ENCODE data around the gene C1GALT1C1L.
"Not testable (repeated sequence)": the region's sequence is repeated elsewhere in the genome, so short reads cannot be mapped to it uniquely, and the experiment has no call there.

The C1GALT1C1L gene

DNA sequence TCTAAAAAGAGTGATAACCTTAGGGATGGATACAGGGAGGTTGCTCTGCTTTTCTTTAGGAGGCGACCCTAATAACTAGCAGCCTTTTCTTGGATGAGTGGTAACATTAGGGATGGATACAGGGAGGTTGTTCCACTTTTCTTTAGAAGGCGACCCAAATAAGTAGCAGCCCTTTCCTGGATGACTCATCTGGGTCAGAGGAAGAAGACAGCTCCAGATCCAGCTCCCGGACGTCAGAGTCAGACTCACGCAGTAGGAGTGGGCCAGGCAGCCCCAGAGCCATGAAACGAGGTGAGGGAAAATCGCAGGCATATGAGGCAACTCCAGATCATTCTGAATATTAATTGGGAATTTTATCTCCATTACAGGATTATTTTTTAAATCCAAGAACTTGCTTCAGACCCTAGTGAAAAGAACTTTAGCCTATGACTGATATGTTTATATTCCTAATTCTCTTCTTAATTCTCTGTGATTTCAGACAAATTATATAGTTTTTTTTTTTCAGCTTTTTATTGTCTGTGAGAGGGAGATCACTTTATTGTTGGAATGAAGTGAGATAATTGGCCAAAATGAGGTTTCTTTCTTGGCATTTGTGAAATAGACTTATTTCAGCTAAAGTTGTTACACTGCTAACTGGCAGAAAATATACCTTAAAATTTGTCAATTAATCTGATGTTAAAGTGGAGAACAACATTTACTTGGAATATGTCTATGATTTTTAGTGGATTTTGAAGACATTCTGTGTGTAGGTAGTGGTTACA is 31.2 kb upstream of the C1GALT1C1L start:
- Histone ChIP-seq H3K4me1 (ENCODE audit: control insufficient read depth in 1 of 2, insufficient read depth in 2 of 2, low read length in 2 of 2) (no peaks in the 10 kb centered on the region), H3K4me3 (ENCODE audit: low read depth in 1 of 2, low read length in 2 of 2) (no peak overlapping the region), H3K9me3 (ENCODE audit: control insufficient read depth in 1 of 2, low read length in 2 of 2) (no peaks in the 10 kb centered on the region), H3K36me3 (ENCODE audit: control insufficient read depth in 1 of 2, insufficient read depth in 2 of 2, low read length in 2 of 2) (no peaks in the 10 kb centered on the region), H3K27me3 (ENCODE audit: low read depth, low read length) (no peaks in the 10 kb centered on the region), H3K27ac (ENCODE audit: low read length) (no peak overlapping the region)

DNA sequence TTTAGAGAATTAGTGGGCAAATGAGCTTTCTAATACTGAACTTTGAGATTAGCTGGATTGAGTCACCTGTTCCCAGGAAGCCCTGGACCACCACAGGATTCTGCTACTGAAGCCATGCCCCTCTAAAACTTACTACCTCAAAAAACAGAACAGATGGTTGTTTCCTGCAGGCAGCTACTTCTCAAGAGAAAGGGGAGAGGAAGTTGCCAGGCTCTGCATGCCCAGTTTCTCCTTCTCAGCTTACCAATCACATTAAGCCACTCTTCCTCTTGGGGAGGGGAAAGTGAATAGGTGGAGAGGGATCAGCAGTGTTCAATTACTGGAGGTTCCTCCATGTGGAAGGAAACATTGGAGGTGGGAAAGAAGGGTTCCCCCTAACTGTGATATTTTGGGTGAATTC is 24.9 kb upstream of the C1GALT1C1L start:
- H3K9me3 ChIP-seq (ENCODE audit: control insufficient read depth in 1 of 2, low read length in 2 of 2): no peaks in the 10 kb centered on the region
- H3K4me1 ChIP-seq (ENCODE audit: control insufficient read depth in 1 of 2, insufficient read depth in 2 of 2, low read length in 2 of 2): no peaks in the 10 kb centered on the region
- H3K4me3 ChIP-seq (ENCODE audit: low read depth in 1 of 2, low read length in 2 of 2): no peak overlapping the region
- no peaks in the 10 kb centered on the region for H3K27me3 ChIP-seq (ENCODE audit: low read depth, low read length)
- no peaks in the 10 kb centered on the region for H3K36me3 ChIP-seq (ENCODE audit: control insufficient read depth in 1 of 2, insufficient read depth in 2 of 2, low read length in 2 of 2)
- no peak overlapping the region for H3K27ac ChIP-seq (ENCODE audit: low read length)

DNA sequence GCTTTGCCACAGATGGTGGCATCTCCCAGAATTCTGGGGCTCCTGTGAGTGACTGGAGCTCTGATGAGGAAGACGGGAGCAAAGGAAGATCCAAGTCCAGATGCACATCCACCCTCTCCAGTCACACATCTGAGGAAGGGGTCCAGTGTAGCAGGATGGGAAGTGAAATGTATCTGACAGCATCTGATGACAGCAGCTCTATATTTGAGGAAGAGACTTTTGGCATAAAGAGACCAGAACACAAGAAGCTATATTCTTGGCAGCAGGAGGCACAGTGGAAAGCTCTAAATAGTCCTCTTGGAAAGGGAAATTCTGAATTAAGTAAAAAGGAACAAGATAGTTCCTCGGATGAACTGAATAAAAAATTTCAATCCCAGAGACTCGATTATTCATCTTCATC is 23.5 kb upstream of the C1GALT1C1L start:
- Histone ChIP-seq H3K36me3 (ENCODE audit: control insufficient read depth in 1 of 2, insufficient read depth in 2 of 2, low read length in 2 of 2) (no peaks in the 10 kb centered on the region), H3K4me1 (ENCODE audit: control insufficient read depth in 1 of 2, insufficient read depth in 2 of 2, low read length in 2 of 2) (no peaks in the 10 kb centered on the region), H3K27me3 (ENCODE audit: low read depth, low read length) (no peaks in the 10 kb centered on the region), H3K4me3 (ENCODE audit: low read depth in 1 of 2, low read length in 2 of 2) (no peak overlapping the region), H3K9me3 (ENCODE audit: control insufficient read depth in 1 of 2, low read length in 2 of 2) (no peaks in the 10 kb centered on the region), H3K27ac (ENCODE audit: low read length) (no peak overlapping the region)

DNA sequence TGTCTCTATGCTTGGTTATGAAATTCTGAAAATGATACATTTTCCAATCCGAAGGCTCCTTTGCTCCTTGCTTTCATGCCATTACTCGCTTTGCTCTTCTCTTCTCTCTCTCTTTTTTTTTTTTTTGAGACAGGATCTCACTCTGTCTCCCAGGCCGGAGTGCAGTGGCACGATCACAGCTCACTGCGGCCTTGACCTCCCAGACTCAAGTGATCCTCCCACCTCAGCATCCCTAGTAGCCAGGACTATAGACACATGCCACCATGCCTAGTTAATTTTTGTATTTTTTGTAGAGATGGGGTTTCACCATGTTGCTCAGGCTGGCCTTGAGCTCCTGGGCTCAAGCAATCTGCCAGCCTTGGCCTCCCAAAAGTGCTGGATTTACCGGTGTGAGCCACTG is 21.9 kb upstream of the C1GALT1C1L start:
- H3K27me3 ChIP-seq (ENCODE audit: low read depth, low read length); H3K27ac ChIP-seq (ENCODE audit: low read length); H3K4me1 ChIP-seq (ENCODE audit: control insufficient read depth in 1 of 2, insufficient read depth in 2 of 2, low read length in 2 of 2); H3K4me3 ChIP-seq (ENCODE audit: low read depth in 1 of 2, low read length in 2 of 2); H3K9me3 ChIP-seq (ENCODE audit: control insufficient read depth in 1 of 2, low read length in 2 of 2); H3K36me3 ChIP-seq (ENCODE audit: control insufficient read depth in 1 of 2, insufficient read depth in 2 of 2, low read length in 2 of 2): not testable (repeated sequence)

DNA sequence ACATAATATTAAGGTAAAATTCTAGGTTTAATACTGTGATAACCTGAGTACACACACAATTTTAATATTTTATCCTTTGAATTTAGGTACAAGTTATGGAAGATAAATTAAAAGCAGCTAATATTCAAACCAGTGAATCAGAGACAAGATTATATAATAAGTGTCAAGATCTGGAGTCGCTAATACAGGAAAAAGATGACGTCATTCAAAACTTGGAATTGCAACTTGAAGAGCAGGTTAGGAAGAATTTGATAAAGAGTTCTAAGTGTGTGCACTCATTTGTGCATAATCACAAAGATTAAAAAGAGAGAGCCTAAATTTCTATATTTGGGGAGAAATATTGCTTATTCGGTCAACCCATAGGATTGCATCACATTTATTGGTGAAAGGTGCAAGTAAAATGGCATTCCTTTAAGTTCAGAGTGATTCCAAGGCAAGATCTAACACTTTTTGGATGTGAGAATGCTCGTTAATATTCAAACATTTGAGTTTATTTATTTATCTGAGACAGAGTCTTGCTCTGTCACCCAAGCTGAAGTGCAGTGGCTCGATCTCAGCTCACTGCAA is 16.3 kb upstream of the C1GALT1C1L start:
- Histone ChIP-seq H3K36me3 (ENCODE audit: control insufficient read depth in 1 of 2, insufficient read depth in 2 of 2, low read length in 2 of 2) (peaks cover 0 to 2% of the 10 kb centered on the region in 2 donors), H3K9me3 (ENCODE audit: control insufficient read depth in 1 of 2, low read length in 2 of 2) (no peaks in the 10 kb centered on the region), H3K27me3 (ENCODE audit: low read depth, low read length) (no peaks in the 10 kb centered on the region), H3K27ac (ENCODE audit: low read length) (no peak overlapping the region), H3K4me1 (ENCODE audit: control insufficient read depth in 1 of 2, insufficient read depth in 2 of 2, low read length in 2 of 2) (no peaks in the 10 kb centered on the region), H3K4me3 (ENCODE audit: low read depth in 1 of 2, low read length in 2 of 2) (no peak overlapping the region)

DNA sequence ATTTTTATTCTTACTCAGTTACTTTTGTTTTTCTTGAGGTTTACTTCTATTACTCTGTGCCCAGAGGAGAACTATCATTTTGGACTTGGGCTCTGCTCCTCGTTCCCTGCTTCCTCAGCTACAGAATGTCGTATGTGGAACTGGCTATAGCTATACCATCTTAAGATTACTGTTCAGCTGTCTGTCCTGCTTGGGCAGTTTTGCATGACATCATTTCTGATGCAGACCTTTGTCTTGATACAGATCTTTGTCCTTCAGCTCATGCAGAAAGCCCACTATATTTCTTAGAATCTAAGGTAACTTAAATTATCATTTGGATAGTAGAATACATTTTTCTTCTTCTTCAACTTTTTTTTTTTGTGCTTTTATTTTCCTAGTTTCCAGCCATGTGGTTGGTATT is 13.8 kb upstream of the C1GALT1C1L start:
- Histone ChIP-seq H3K27ac (ENCODE audit: low read length) (no peak overlapping the region), H3K9me3 (ENCODE audit: control insufficient read depth in 1 of 2, low read length in 2 of 2) (no peaks in the 10 kb centered on the region), H3K27me3 (ENCODE audit: low read depth, low read length) (no peaks in the 10 kb centered on the region), H3K36me3 (ENCODE audit: control insufficient read depth in 1 of 2, insufficient read depth in 2 of 2, low read length in 2 of 2) (peaks cover 0 to 2% of the 10 kb centered on the region in 2 donors), H3K4me3 (ENCODE audit: low read depth in 1 of 2, low read length in 2 of 2) (no peak overlapping the region), H3K4me1 (ENCODE audit: control insufficient read depth in 1 of 2, insufficient read depth in 2 of 2, low read length in 2 of 2) (no peaks in the 10 kb centered on the region)

DNA sequence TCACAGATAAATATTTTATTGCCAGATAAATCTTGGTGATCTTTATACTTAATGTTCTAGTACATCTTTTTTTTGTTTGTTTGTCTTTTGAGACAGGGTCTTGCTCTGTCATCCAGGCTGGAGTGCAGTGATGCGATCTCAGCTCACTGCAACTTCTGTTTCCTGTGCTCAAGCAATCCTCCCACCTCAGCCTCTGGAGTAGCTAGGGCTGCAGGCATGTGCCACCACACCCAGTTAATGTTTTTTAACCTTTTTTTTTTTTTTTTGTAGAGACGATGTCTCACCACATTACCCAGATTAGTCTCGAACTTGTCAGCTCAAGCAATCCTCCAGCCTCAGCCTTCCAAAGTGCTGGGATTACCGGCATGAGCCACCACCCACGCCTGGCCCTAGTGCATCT is 9.1 kb upstream of the C1GALT1C1L start:
- H3K4me3 ChIP-seq (ENCODE audit: low read depth in 1 of 2, low read length in 2 of 2): no peak overlapping the region
- no peak overlapping the region for H3K27ac ChIP-seq (ENCODE audit: low read length)
- H3K4me1 ChIP-seq (ENCODE audit: control insufficient read depth in 1 of 2, insufficient read depth in 2 of 2, low read length in 2 of 2): no peaks in the 10 kb centered on the region
- H3K36me3 ChIP-seq (ENCODE audit: control insufficient read depth in 1 of 2, insufficient read depth in 2 of 2, low read length in 2 of 2): no peaks in the 10 kb centered on the region
- H3K9me3 ChIP-seq (ENCODE audit: control insufficient read depth in 1 of 2, low read length in 2 of 2): no peaks in the 10 kb centered on the region
- H3K27me3 ChIP-seq (ENCODE audit: low read depth, low read length): no peaks in the 10 kb centered on the region

DNA sequence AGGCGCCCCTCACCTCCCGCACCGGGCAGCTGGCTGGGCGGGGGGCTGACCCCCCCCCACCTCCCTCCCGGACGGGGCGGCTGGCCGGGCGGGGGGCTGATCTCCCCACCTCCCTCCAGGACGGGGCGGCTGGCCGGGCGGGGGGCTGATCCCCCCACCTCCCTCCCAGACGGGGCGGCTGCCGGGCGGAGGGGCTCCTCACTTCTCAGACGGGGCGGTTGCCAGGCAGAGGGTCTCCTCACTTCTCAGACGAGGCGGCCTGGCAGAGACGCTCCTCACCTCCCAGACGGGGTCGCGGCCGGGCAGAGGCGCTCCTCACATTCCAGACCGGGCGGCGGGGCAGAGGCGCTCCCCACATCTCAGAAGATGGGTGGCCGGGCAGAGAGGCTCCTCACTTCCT is 1.6 kb upstream of the C1GALT1C1L start:
- not testable (repeated sequence) for H3K4me1 ChIP-seq (ENCODE audit: control insufficient read depth in 1 of 2, insufficient read depth in 2 of 2, low read length in 2 of 2); H3K27ac ChIP-seq (ENCODE audit: low read length); H3K27me3 ChIP-seq (ENCODE audit: low read depth, low read length); H3K9me3 ChIP-seq (ENCODE audit: control insufficient read depth in 1 of 2, low read length in 2 of 2); H3K36me3 ChIP-seq (ENCODE audit: control insufficient read depth in 1 of 2, insufficient read depth in 2 of 2, low read length in 2 of 2); H3K4me3 ChIP-seq (ENCODE audit: low read depth in 1 of 2, low read length in 2 of 2)

DNA sequence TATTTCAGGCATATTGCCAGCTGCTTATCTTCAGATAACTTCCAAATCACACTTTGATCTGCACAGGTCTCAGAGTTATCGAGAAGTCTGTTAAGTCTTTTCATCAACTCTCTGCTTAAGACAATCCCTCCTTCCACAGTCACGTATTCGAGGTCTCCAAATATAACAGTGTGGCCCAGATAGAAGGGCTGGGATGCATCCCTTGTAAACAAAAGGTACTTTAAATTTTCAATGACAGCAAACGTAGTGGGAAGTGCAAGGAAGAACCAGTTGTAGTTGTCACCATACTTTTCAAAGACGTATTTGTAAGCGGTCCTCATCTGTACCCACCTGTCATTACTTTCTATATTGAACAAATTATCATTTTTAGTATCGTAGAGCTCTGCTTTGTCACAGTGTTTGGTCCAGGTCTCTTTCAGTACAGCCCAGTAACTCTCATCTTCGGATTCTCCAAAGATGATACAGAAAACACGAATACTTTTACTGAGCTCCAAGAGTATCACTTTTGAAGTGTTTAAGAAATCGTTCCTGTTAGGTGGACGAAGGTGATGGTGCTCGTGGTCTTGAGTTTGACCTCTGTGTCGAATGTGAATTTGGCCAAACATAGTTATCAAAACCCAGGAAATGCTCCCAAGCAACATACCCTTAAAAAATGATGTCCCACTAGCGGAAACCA is 445 bp downstream of the C1GALT1C1L start:
- Histone ChIP-seq H3K9me3 (ENCODE audit: control insufficient read depth in 1 of 2, low read length in 2 of 2) (no peaks in the 10 kb centered on the region), H3K27ac (ENCODE audit: low read length) (peak overlapping the region; percentile 39)

DNA sequence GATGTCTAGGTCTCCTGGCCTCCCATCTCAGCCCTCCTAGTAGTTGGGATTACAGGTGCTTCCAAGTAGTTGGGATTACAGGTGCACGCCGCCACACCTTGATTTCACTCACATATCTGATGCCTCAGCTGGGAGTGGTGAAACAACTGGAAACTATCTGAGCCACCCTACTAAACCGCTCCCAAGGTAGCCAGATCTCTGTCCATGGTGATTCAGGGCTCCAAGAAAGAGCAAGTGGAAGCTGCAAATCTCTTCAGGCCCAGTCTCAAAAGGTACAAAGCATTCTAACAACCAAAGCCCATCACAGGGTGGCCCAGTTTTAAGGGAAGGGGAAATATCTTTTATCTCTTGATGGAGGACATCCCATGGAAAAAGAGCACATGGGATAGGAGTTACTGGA is 19.0 kb downstream of the C1GALT1C1L start:
- Histone ChIP-seq H3K27me3 (ENCODE audit: low read depth, low read length) (no peaks in the 10 kb centered on the region), H3K27ac (ENCODE audit: low read length) (no peak overlapping the region), H3K4me3 (ENCODE audit: low read depth in 1 of 2, low read length in 2 of 2) (no peak overlapping the region), H3K36me3 (ENCODE audit: control insufficient read depth in 1 of 2, insufficient read depth in 2 of 2, low read length in 2 of 2) (peaks cover 0 to 7% of the 10 kb centered on the region in 2 donors), H3K4me1 (ENCODE audit: control insufficient read depth in 1 of 2, insufficient read depth in 2 of 2, low read length in 2 of 2) (no peaks in the 10 kb centered on the region), H3K9me3 (ENCODE audit: control insufficient read depth in 1 of 2, low read length in 2 of 2) (peaks cover 0 to 3% of the 10 kb centered on the region in 2 donors)

More for the DNA sequence above, 445 bp downstream of the C1GALT1C1L start:
- Histone ChIP-seq H3K27me3 (ENCODE audit: low read depth, low read length) (no peaks in the 10 kb centered on the region), H3K4me3 (ENCODE audit: low read depth in 1 of 2, low read length in 2 of 2) (peak overlapping the region; percentile 69 to 84), H3K4me1 (ENCODE audit: control insufficient read depth in 1 of 2, insufficient read depth in 2 of 2, low read length in 2 of 2) (peaks cover 0 to 3% of the 10 kb centered on the region in 2 donors), H3K36me3 (ENCODE audit: control insufficient read depth in 1 of 2, insufficient read depth in 2 of 2, low read length in 2 of 2) (no peaks in the 10 kb centered on the region)

DNA sequence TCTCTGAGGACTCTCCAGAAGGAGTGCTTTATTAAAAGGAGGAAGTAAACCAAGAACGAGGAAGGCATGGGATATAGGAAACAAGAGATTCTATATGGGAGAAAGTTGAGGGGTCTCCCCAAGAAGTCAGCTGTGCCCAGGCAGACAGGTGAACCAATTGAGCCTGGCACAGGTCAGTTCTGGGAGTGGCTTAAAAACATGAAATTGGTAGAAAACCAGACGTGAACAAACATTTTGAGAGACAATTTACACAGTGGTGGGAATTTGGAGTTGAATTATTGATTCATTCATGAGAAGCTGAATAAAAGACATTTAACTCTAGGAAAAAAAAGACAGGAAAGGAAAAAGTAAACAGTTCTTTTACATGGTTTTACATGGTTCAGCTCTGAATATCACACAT is 22.7 kb downstream of the C1GALT1C1L start:
- H3K36me3 ChIP-seq (ENCODE audit: control insufficient read depth in 1 of 2, insufficient read depth in 2 of 2, low read length in 2 of 2): peaks cover 0 to 3% of the 10 kb centered on the region in 2 donors
- H3K9me3 ChIP-seq (ENCODE audit: control insufficient read depth in 1 of 2, low read length in 2 of 2): peaks cover 0 to 2% of the 10 kb centered on the region in 2 donors
- no peaks in the 10 kb centered on the region for H3K4me1 ChIP-seq (ENCODE audit: control insufficient read depth in 1 of 2, insufficient read depth in 2 of 2, low read length in 2 of 2)
- no peak overlapping the region for H3K27ac ChIP-seq (ENCODE audit: low read length)
- no peaks in the 10 kb centered on the region for H3K27me3 ChIP-seq (ENCODE audit: low read depth, low read length)
- H3K4me3 ChIP-seq (ENCODE audit: low read depth in 1 of 2, low read length in 2 of 2): no peak overlapping the region
